K562 (cell line): ENCODE measurements around the gene CORO2A. TPM values are rescaled to one million over a fixed set of nuclear protein-coding genes. Genes with fewer than 3 reads are reported as not detected.

ENCODE experiments used
- ATAC-seq: fragments of 200-7000 bp; cut with Tn5 transposase; 3 replicates; pipeline ENCODE4 v1.9.1; 2020; ENCODE audit warnings: moderate library complexity
- BruUV-seq: library from RNA; stranded (reverse); fragments of 400-500 nt; replicated peaks from 2 replicates; lab custom pipeline; 2021; lab: Mats Ljungman, UMichigan
- CTCF ChIA-PET: fragments of 300-600 bp; formaldehyde crosslinking; extraction: SDS; loops from one replicate; lab custom pipeline; 2021; ENCODE audit warnings: low intra/inter-chr PET ratio; lab: Yijun Ruan, JAX
- POLR2A ChIA-PET: fragments of 300-600, 350-650 bp; sonication (Branson Sonifier 250); formaldehyde crosslinking; extraction: SDS; loops from one replicate; lab custom pipeline; 2021; ENCODE audit warnings: antibody characterized with exemption, inconsistent platforms; lab: Yijun Ruan, JAX
- DNase-seq, 4 experiments: peaks; one replicate each; pipeline versions ENCODE4 v3.0.0 to v3.0.0-alpha.2; 2011 to 2018; ENCODE audit warnings: low spot score in 3 of 4, mixed read lengths in 3 of 4; ENCODE audit errors: extremely low read depth in 1 of 4
- FAIRE-seq: peaks from 2 replicates; lab custom pipeline; 2011; peaks lifted over from hg19 to GRCh38; lab: Jason Lieb, UNC
- H2AFZ ChIP-seq: 2 replicates; pipeline ENCODE4 v1.6.0; 2011; ENCODE audit warnings: low read depth, low read length, control low read depth, inconsistent platforms
- H3K27ac ChIP-seq: fragments of 200-600 bp; 3 replicates; pipeline ENCODE4 v1.8.0; 2011; ENCODE audit warnings: low read depth, mild to moderate bottlenecking, control low read depth, inconsistent platforms, low read length, moderate library complexity, mixed read lengths; ENCODE audit errors: extremely low read depth
- H3K27me3 ChIP-seq, 2 experiments: fragments of 300-600 bp in 1 of 2; 2 replicates in 1 of 2; 3 replicates in 1 of 2; pipeline versions ENCODE4 v1.6.0 to v1.8.0; 2011; ENCODE audit warnings: inconsistent platforms in 2 of 2, low read length in 2 of 2, mild to moderate bottlenecking in 1 of 2, mixed read lengths in 1 of 2, moderate library complexity in 1 of 2; ENCODE audit not compliant: control insufficient read depth in 2 of 2, insufficient read depth in 2 of 2
- H3K36me3 ChIP-seq: fragments of 300-600 bp; 3 replicates; pipeline ENCODE4 v1.8.0; 2011; ENCODE audit warnings: mild to moderate bottlenecking, low read length, inconsistent platforms; ENCODE audit not compliant: control insufficient read depth, insufficient read depth
- H3K4me1 ChIP-seq, 2 experiments: fragments of 200-600 bp in 1 of 2; replicated peaks in 1 of 2; 2 replicates in 1 of 2; 3 replicates in 1 of 2; pipeline versions ENCODE4 v1.5.1 to v1.8.0; 2011; ENCODE audit warnings: inconsistent platforms in 2 of 2, low read length in 2 of 2, mild to moderate bottlenecking in 1 of 2, mixed read lengths in 1 of 2, moderate library complexity in 1 of 2; ENCODE audit not compliant: control insufficient read depth in 2 of 2, insufficient read depth in 2 of 2
- H3K4me2 ChIP-seq: 2 replicates; pipeline ENCODE4 v1.6.1; 2011; ENCODE audit warnings: low read length, control low read depth, inconsistent platforms, mixed read lengths; ENCODE audit not compliant: insufficient read depth
- H3K4me3 ChIP-seq: fragments of 200-600 bp; sonication (generic), shearing (Covaris generic); 2 replicates; pipeline ENCODE4 v1.5.1; 2016; ENCODE audit warnings: control low read depth, inconsistent platforms
- H3K79me2 ChIP-seq: fragments of 200-600 bp; 3 replicates; pipeline ENCODE4 v1.8.0; 2011; ENCODE audit warnings: low read length, inconsistent platforms; ENCODE audit not compliant: control insufficient read depth, insufficient read depth
- H3K9ac ChIP-seq, 2 experiments: 2 replicates each; pipeline versions ENCODE4 v1.6.0 to v1.6.1; 2011; ENCODE audit warnings: low read depth in 2 of 2, low read length in 2 of 2, control low read depth in 1 of 2, inconsistent platforms in 1 of 2, mild to moderate bottlenecking in 1 of 2, mixed read lengths in 1 of 2; ENCODE audit not compliant: insufficient read depth in 1 of 2
- H3K9me1 ChIP-seq: one replicate; pipeline ENCODE4 v1.6.0; 2011; ENCODE audit warnings: inconsistent platforms, mild to moderate bottlenecking, low read length, moderate library complexity; ENCODE audit not compliant: control insufficient read depth, insufficient read depth
- H3K9me3 ChIP-seq: replicated peaks from 2 replicates; pipeline ENCODE4 v1.5.1; 2011; ENCODE audit warnings: low read depth, low read length, inconsistent platforms; ENCODE audit not compliant: control insufficient read depth, insufficient read depth
- H4K20me1 ChIP-seq: replicated peaks from 2 replicates; pipeline ENCODE4 v1.6.1; 2011; ENCODE audit warnings: low read length, inconsistent platforms, mixed read lengths; ENCODE audit not compliant: control insufficient read depth, insufficient read depth
- BCOR ChIP-seq: fragments of 450-650 bp; IDR thresholded peaks from 2 replicates; pipeline ENCODE4 v1.6.1; 2016
- E4F1 ChIP-seq: fragments of 250-450 bp; sonication (Bioruptor Pico); IDR thresholded peaks from 2 replicates; pipeline ENCODE4 v1.5.0; 2021; ENCODE audit warnings: mild to moderate bottlenecking, borderline replicate concordance
- MTA1 ChIP-seq: fragments of 450-650 bp; IDR thresholded peaks from 2 replicates; pipeline ENCODE4 v1.6.1; 2017; ENCODE audit warnings: borderline replicate concordance
- ZKSCAN8 ChIP-seq: fragments of 200-800 bp; sonication (Bioruptor generic); IDR thresholded peaks from 2 replicates; pipeline ENCODE4 v1.6.1; 2016; ENCODE audit warnings: missing genetic modification characterization, missing compliant biosample characterization
- WGBS: fragments of 100-300 bp; shearing (Covaris generic); methylation state at CpG from one replicate; pipeline ENCODE4 v1.1.6; 2016; ENCODE audit warnings: low coverage, mixed read lengths; ENCODE audit not compliant: insufficient coverage; ENCODE audit errors: missing lambda C conversion rate; 5-methylcytosine and 5-hydroxymethylcytosine counted together
- in situ Hi-C: fragments of 300-500 bp; cut with MboI; formaldehyde crosslinking; loops from 4 replicates; pipeline ENCODE4 v1.15.0; 2018; ENCODE audit warnings: inconsistent platforms, mixed read lengths
- intact Hi-C: fragments of 100-400 bp; cut with micrococcal nuclease; formaldehyde crosslinking; loops from 2 replicates; pipeline ENCODE4 v1.14.2; 2022
- polyA plus RNA-seq, 8 experiments: library from polyadenylated mRNA; depleted of rRNA in 4 of 8; stranded (reverse) in 5 of 8; unstranded in 3 of 8; fragments of >200 nt; fragmentation: Nextera tagmentation in 2 of 8; fragmentation: Illumina TruSeq in 1 of 8; extraction: Ambion mirVana in 2 of 8; extraction: Trizol in 1 of 8; gene quantifications; 2 replicates each; pipeline versions ENCODE4 v1.2.1 to v1.2.3, GENCODE V29; 2011 to 2014; ENCODE audit warnings: inconsistent platforms in 1 of 8, missing spikeins in 1 of 8
- total RNA-seq, 7 experiments: library from RNA; depleted of rRNA in 6 of 7; stranded (reverse); fragments of >200 nt in 6 of 7; fragmentation: Illumina TruSeq in 2 of 7; extraction: Trizol in 2 of 7; gene quantifications; 2 replicates each; pipeline versions ENCODE4 v1.2.1 to v1.2.3, GENCODE V29; 2011 to 2021; ENCODE audit warnings: low replicate concordance in 1 of 7

CORO2A gene
- total and polyA plus RNA-seq, 9 of the 15 experiments (the other 6 are each of a cell fraction or from before 2014, with no cell fraction given): 9.5 to 26.6 (median 18.0) TPM

- TF ChIP-seq E4F1 (CRISPR knock-in tag) (no peak), ZKSCAN8 (no peak)
Observed at GRCh38 chr9:98191181-98191608, 1.2 kb downstream of the CORO2A start (continued).

- Histone ChIP-seq H3K9ac (peak overlapping the region in 1 of 2 experiments; percentile 84; a peak in 1 of 4 replicates), H3K36me3 (peaks cover 4% of the 10 kb centered on the region; the same call in 1 of the 3 replicates), H3K9me1 (no peaks in the 10 kb centered on the region), H3K9me3 (no peaks in the 10 kb centered on the region), H3K4me1 (peaks cover 33% of the 10 kb centered on the region in 2 experiments; a peak in 4 of 5 replicates), H3K4me2 (no peak overlapping the region; the same call in 1 of the 2 replicates), H4K20me1 (no peaks in the 10 kb centered on the region), H3K4me3 (no peak overlapping the region), H3K79me2 (peaks cover 59% of the 10 kb centered on the region), H3K27me3 (no peaks in the 10 kb centered on the region), H2AFZ (no peak overlapping the region), H3K27ac (no peak overlapping the region)
- TF ChIP-seq BCOR (0 out of 2 replicates have a peak, but pooled peaks have one; percentile 34), MTA1 (no peak)
- BruUV-seq: TSS peak; percentile 27
- ChIA-PET CTCF (no interaction called here), POLR2A (interaction anchor here (0.6 to 1.3 kb wide), 3 partner anchors 8 to 121 kb away, joined by 3 to 6 read pairs (median 4); no protein-coding TSS in a partner anchor)
- FAIRE-seq (no peak), ATAC-seq (no peak), DNase-seq (no peak)
- in situ Hi-C loops (no loop called here), intact Hi-C loops (no loop called here)
- 38% methylated on average over 5 of the region's 5 CpGs for WGBS
Observed at GRCh38 chr9:98190757-98191105, 1.7 kb downstream of the CORO2A start.
